Activated CD4-positive, alpha-beta T cell treated with anti-CD3 and anti-CD28 coated beads for 36 hours (primary cell): ENCODE data around the gene NBAS. TPM values are rescaled to one million over a fixed set of nuclear protein-coding genes. Genes with fewer than 3 reads are reported as not detected.
"Not testable (repeated sequence)": the region's sequence is repeated elsewhere in the genome, so short reads cannot be mapped to it uniquely, and the experiment has no call there.

Experiments
- ATAC-seq: fragments of 200-7000 bp; cut with Tn5 transposase; one replicate; pipeline ENCODE4 v1.10.0; 2021; ENCODE audit warnings: mild to moderate bottlenecking, moderate library complexity
- CTCF ChIA-PET: fragments of 350-600 bp; sonication (Branson Sonifier 250); formaldehyde crosslinking; loops from one replicate; lab custom pipeline; 2021; ENCODE audit warnings: antibody characterized with exemption; lab: Charles Lee
- POLR2A ChIA-PET: fragments of 350-600 bp; sonication (Branson Sonifier 250); formaldehyde crosslinking; loops from one replicate; lab custom pipeline; 2021; ENCODE audit warnings: antibody characterized with exemption, inconsistent platforms; lab: Charles Lee
- DNase-seq: peaks from one replicate; pipeline ENCODE4 v3.0.0-alpha.2; 2020
- H3K27ac Mint-ChIP-seq: one replicate; pipeline ENCODE4 v1.8.0; 2021; ENCODE audit warnings: mixed read lengths
- H3K27me3 Mint-ChIP-seq: one replicate; pipeline ENCODE4 v1.8.0; 2021; ENCODE audit warnings: mixed read lengths
- H3K36me3 Mint-ChIP-seq: one replicate; pipeline ENCODE4 v1.8.0; 2021; ENCODE audit warnings: low read depth, mixed read lengths
- H3K4me1 Mint-ChIP-seq: one replicate; pipeline ENCODE4 v1.8.0; 2021; ENCODE audit warnings: mixed read lengths
- H3K4me3 Mint-ChIP-seq: one replicate; pipeline ENCODE4 v1.8.0; 2021; ENCODE audit warnings: mild to moderate bottlenecking, moderate library complexity, mixed read lengths
- H3K9me3 Mint-ChIP-seq: one replicate; pipeline ENCODE4 v1.8.0; 2021; ENCODE audit warnings: low read depth, mixed read lengths
- intact Hi-C, 2 experiments: fragments of 100-400 bp; cut with DNase I in 1 of 2; cut with micrococcal nuclease in 1 of 2; formaldehyde crosslinking; loops; one replicate each; pipeline versions ENCODE4 v1.14.2 to v1.15.1; 2022 to 2024; cut with DNase I, micrococcal nuclease
- total RNA-seq, 2 experiments: library from RNA; stranded (reverse); gene quantifications; one replicate each; pipeline ENCODE4 v1.2.3, GENCODE V29; 2021

Gene NBAS
- total RNA-seq, 2 experiments from 2014 or later: 38.1 to 44.3 TPM

DNA sequence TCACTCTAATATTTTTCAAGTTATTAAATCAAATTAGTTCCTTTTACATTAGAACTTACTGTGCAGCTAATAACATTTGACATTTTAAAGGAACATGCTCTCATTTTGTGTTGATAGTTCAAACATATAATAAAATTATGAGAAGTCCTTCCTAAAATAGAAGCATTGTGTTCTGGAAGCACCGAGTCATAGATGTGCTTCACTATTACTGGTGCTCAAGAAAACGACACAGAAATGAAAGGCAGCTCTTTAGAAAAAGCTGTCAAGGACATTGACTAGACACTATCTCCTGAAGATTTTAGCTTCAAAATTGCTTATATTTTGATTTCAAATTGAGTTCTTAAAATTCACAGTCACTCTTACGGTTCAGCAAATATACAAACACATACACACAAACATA is 338.3 kb downstream of the NBAS start:
- ATAC-seq (no peak), DNase-seq (no peak)
- Mint-ChIP-seq H3K9me3 (no peaks in the 10 kb centered on the region), H3K36me3 (peaks cover 30% of the 10 kb centered on the region), H3K27me3 (no peaks in the 10 kb centered on the region), H3K4me3 (no peak overlapping the region), H3K4me1 (no peaks in the 10 kb centered on the region), H3K27ac (peak overlapping the region; percentile 38)
- ChIA-PET CTCF (interaction anchor here (0.5 to 1.2 kb wide), 4 partner anchors 12 to 1523 kb away, joined by 3 to 4 read pairs (median 3); no protein-coding TSS in a partner anchor), POLR2A (no interaction called here)
- intact Hi-C loops: no loop called here

GRCh38 chr2:15220603-15221002 is 340.5 kb downstream of the NBAS start:
- POLR2A ChIA-PET: no interaction called here
- intact Hi-C loops: no loop called here
- H3K9me3 Mint-ChIP-seq: no peaks in the 10 kb centered on the region
- CTCF ChIA-PET: interaction anchor here (0.7 kb wide), 2 partner anchors 250 to 324 kb away, joined by 3 to 6 read pairs; no protein-coding TSS in a partner anchor
- DNase-seq (no peak), ATAC-seq (no peak)
- H3K4me3 Mint-ChIP-seq: no peak overlapping the region
- peaks cover 40% of the 10 kb centered on the region for H3K36me3 Mint-ChIP-seq
- H3K4me1 Mint-ChIP-seq: no peaks in the 10 kb centered on the region
- H3K27me3 Mint-ChIP-seq: no peaks in the 10 kb centered on the region
- no peak overlapping the region for H3K27ac Mint-ChIP-seq

GRCh38 chr2:15218423-15219086 is 342.6 kb downstream of the NBAS start:
- POLR2A ChIA-PET: no interaction called here
- no peak overlapping the region for H3K4me3 Mint-ChIP-seq
- intact Hi-C loops: no loop called here
- no peaks in the 10 kb centered on the region for H3K4me1 Mint-ChIP-seq
- CTCF ChIA-PET: no interaction called here
- H3K9me3 Mint-ChIP-seq: peaks cover under 1% of the 10 kb centered on the region
- H3K27me3 Mint-ChIP-seq: no peaks in the 10 kb centered on the region
- H3K36me3 Mint-ChIP-seq: peaks cover 46% of the 10 kb centered on the region
- DNase-seq (no peak), ATAC-seq (no peak)
- no peak overlapping the region for H3K27ac Mint-ChIP-seq

- ChIA-PET CTCF (no interaction called here), POLR2A (no interaction called here)
- ATAC-seq: no peak
- Mint-ChIP-seq H3K36me3 (peaks cover 83% of the 10 kb centered on the region), H3K4me1 (peaks cover 9% of the 10 kb centered on the region), H3K27me3 (no peaks in the 10 kb centered on the region), H3K4me3 (no peak overlapping the region), H3K27ac (no peak overlapping the region), H3K9me3 (peaks cover 33% of the 10 kb centered on the region)
- no peak for DNase-seq
- intact Hi-C loops: no loop called here
These were observed 348.9 kb downstream of the NBAS start for GRCh38 chr2:15212249-15212648.

DNA sequence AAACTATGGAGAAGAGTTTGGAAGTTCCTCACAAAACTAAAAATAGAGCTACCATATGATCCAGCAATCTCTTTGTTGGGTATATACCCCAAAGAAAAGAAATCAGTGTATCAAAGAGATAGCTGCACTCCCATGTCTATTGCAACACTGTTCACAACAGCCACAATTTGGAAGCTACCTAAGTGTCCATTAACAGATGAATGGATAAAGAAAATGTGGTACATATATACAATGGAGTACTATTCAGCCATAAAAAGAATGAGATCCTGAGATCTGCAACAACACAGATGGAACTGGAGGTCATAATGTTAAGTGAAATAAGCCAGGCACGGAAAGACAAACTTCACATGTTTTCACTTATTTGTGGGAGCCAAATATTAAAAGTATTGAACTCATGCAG is 350.6 kb downstream of the NBAS start:
- POLR2A ChIA-PET, DNase-seq, H3K27me3 Mint-ChIP-seq, intact Hi-C loops, H3K4me3 Mint-ChIP-seq, ATAC-seq, H3K27ac Mint-ChIP-seq: not testable (repeated sequence)
- CTCF ChIA-PET: interaction anchor here (0.7 kb wide), 1 partner anchor 12 kb away, joined by 3 read pairs; no protein-coding TSS in a partner anchor
- peaks cover 43% of the 10 kb centered on the region for H3K9me3 Mint-ChIP-seq
- peaks cover 19% of the 10 kb centered on the region for H3K4me1 Mint-ChIP-seq
- H3K36me3 Mint-ChIP-seq: peaks cover 83% of the 10 kb centered on the region

- CTCF ChIA-PET: interaction anchor here (0.6 kb wide), 1 partner anchor 22 kb away, joined by 3 read pairs; no protein-coding TSS in a partner anchor
- no peak overlapping the region for H3K27ac Mint-ChIP-seq
- no peaks in the 10 kb centered on the region for H3K27me3 Mint-ChIP-seq
- ATAC-seq (no peak), DNase-seq (no peak)
- POLR2A ChIA-PET: no interaction called here
- no peak overlapping the region for H3K4me3 Mint-ChIP-seq
- H3K36me3 Mint-ChIP-seq: peaks cover 60% of the 10 kb centered on the region
- H3K4me1 Mint-ChIP-seq: peaks cover 24% of the 10 kb centered on the region
- intact Hi-C loops: no loop called here
- peaks cover 36% of the 10 kb centered on the region for H3K9me3 Mint-ChIP-seq
These were observed 354.7 kb downstream of the NBAS start for GRCh38 chr2:15206419-15206818.

DNA sequence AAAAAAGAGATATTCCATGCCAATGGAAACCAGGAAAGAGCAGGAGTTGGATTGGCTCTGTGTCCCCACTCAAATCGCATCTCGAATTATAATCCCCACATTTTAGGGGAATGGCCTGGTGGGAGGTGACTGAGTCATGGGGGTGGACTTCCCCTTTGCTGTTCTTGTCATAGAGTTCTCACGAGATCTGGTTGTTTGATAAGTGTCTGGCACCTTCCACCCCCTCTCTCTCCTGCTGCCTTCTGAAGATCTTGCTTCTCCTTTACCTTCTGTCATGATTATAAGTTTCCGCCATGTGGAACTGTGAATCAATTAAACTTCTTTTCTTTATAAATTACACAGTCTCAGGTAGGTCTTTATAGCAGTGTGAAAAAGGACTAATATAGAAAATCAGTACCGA is 355.6 kb downstream of the NBAS start:
- intact Hi-C loops: no loop called here
- peaks cover 32% of the 10 kb centered on the region for H3K9me3 Mint-ChIP-seq
- peak; percentile 18 for DNase-seq
- no peak overlapping the region for H3K27ac Mint-ChIP-seq
- ATAC-seq: peak; percentile 26
- POLR2A ChIA-PET: no interaction called here
- peaks cover 24% of the 10 kb centered on the region for H3K4me1 Mint-ChIP-seq
- H3K27me3 Mint-ChIP-seq: no peaks in the 10 kb centered on the region
- peaks cover 54% of the 10 kb centered on the region for H3K36me3 Mint-ChIP-seq
- no peak overlapping the region for H3K4me3 Mint-ChIP-seq
- CTCF ChIA-PET: no interaction called here

- POLR2A ChIA-PET: no interaction called here
These were observed 360.1 kb downstream of the NBAS start for GRCh38 chr2:15201009-15201408.

GRCh38 chr2:15200581-15200980 is 360.6 kb downstream of the NBAS start:
- ATAC-seq: no peak
- no peak overlapping the region for H3K4me3 Mint-ChIP-seq
- ChIA-PET POLR2A (no interaction called here), CTCF (no interaction called here)
- no peak overlapping the region for H3K27ac Mint-ChIP-seq
- H3K36me3 Mint-ChIP-seq: peaks cover 22% of the 10 kb centered on the region
- peaks cover 9% of the 10 kb centered on the region for H3K9me3 Mint-ChIP-seq
- DNase-seq: no peak
- peaks cover 6% of the 10 kb centered on the region for H3K4me1 Mint-ChIP-seq
- intact Hi-C loops: no loop called here
- no peaks in the 10 kb centered on the region for H3K27me3 Mint-ChIP-seq

More at GRCh38 chr2:15201009-15201408, 360.1 kb downstream of the NBAS start:
- CTCF ChIA-PET: no interaction called here
- DNase-seq: no peak
- no peak overlapping the region for H3K27ac Mint-ChIP-seq
- H3K9me3 Mint-ChIP-seq: peaks cover 13% of the 10 kb centered on the region
- peaks cover 10% of the 10 kb centered on the region for H3K4me1 Mint-ChIP-seq
- H3K4me3 Mint-ChIP-seq: no peak overlapping the region
- H3K27me3 Mint-ChIP-seq: no peaks in the 10 kb centered on the region
- no peak for ATAC-seq
- H3K36me3 Mint-ChIP-seq: peaks cover 26% of the 10 kb centered on the region
- intact Hi-C loops: no loop called here

DNA sequence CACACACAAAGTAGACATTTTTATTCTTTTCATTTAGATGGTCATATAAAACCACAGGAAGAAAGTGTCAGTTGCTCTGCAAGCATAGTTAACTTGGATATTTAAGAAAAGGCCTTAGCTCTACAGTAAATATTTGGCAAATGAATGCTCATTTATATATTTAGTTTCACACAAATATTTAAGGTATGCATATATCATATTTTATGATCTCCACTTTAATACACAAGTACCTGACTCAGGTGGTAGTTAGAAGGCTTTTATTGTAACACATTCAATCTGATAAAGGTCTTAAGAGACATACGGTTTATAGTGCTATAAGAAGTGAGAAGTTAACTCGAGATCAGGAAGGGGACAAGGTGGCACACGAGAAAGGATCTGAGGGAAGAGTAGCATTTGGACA is 363.1 kb downstream of the NBAS start:
- no peaks in the 10 kb centered on the region for H3K27me3 Mint-ChIP-seq
- H3K36me3 Mint-ChIP-seq: peaks cover 13% of the 10 kb centered on the region
- DNase-seq (no peak), ATAC-seq (no peak)
- ChIA-PET POLR2A (no interaction called here), CTCF (no interaction called here)
- H3K9me3 Mint-ChIP-seq: no peaks in the 10 kb centered on the region
- no peaks in the 10 kb centered on the region for H3K4me1 Mint-ChIP-seq
- intact Hi-C loops: no loop called here
- H3K27ac Mint-ChIP-seq: no peak overlapping the region
- no peak overlapping the region for H3K4me3 Mint-ChIP-seq

- DNase-seq (no peak), ATAC-seq (no peak)
- H3K9me3 Mint-ChIP-seq: no peaks in the 10 kb centered on the region
- peaks cover 4% of the 10 kb centered on the region for H3K4me1 Mint-ChIP-seq
- H3K36me3 Mint-ChIP-seq: peaks cover 16% of the 10 kb centered on the region
- ChIA-PET CTCF (no interaction called here), POLR2A (no interaction called here)
- no peaks in the 10 kb centered on the region for H3K27me3 Mint-ChIP-seq
- no peak overlapping the region for H3K4me3 Mint-ChIP-seq
- no peak overlapping the region for H3K27ac Mint-ChIP-seq
- intact Hi-C loops: no loop called here
These were observed 365.3 kb downstream of the NBAS start for GRCh38 chr2:15195813-15196212.

DNA sequence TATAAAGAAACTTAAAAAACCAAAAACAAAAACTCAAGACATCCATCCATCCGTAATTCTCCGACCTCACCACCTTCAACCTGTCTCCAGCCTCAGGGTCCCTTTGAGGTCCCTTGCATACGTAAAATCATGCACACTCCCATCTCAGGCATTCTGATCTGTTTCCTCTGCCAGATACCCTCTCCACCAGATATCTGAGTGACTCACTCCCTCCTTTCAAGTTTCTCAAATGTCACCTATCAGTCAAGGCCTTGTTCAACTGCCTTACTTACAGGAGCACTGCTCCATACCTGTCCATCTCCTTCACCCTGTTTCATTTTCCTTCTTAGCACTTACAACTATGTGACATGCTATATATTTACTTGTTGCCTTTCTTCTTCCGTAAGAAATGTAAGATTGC is 369.3 kb downstream of the NBAS start:
- Mint-ChIP-seq H3K9me3 (no peaks in the 10 kb centered on the region), H3K36me3 (peaks cover 17% of the 10 kb centered on the region), H3K4me3 (no peak overlapping the region), H3K27ac (no peak overlapping the region), H3K4me1 (peaks cover 4% of the 10 kb centered on the region), H3K27me3 (no peaks in the 10 kb centered on the region)
- ATAC-seq (peak; percentile 79), DNase-seq (no peak)
- ChIA-PET POLR2A (no interaction called here), CTCF (no interaction called here)
- intact Hi-C loops: no loop called here
